Hematopoietic multipotent progenitor cell treated with erythropoietin and hydrocortisone succinate and interleukin-3 and kit ligand, for 6 days (in vitro differentiated cells): Measurements from ENCODE around the gene KLHL29.

ENCODE experiments used
- DNase-seq: peaks from one replicate; pipeline ENCODE4 v3.0.0-alpha.2; 2015

The KLHL29 gene

DNA sequence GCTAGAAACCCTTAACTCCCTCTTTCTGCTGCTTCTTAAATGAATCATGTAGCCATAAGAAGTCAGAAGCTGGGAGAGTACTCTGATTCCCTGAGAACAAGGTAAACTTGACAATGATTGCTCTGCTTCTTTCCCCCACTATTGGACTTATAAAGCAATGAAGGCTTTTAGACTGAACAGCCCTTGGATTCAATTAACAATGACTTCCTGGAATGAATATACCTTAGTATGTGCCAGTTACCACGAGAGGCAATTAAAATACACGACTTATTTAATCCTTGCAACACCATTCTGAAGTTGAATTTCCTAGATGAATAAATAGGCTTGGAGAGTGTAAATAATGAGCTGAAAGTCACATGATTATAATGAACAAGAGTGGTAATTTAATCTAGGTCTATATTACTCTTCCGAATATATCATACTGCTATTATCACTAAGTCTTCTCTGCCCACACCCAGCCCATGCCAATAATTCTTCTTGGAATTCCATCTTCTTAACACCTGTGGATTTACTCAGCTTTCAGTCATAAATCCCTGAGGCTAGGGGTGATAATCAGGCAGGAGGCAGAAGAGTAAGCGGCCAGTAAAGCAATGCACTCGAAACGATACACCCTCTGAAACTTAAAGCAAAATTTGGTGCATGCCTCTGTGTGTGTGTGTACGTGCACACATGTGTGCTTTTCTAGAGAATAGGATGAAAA lies 371.8 kb downstream of the KLHL29 start:
- DNase-seq, result no peak

DNA sequence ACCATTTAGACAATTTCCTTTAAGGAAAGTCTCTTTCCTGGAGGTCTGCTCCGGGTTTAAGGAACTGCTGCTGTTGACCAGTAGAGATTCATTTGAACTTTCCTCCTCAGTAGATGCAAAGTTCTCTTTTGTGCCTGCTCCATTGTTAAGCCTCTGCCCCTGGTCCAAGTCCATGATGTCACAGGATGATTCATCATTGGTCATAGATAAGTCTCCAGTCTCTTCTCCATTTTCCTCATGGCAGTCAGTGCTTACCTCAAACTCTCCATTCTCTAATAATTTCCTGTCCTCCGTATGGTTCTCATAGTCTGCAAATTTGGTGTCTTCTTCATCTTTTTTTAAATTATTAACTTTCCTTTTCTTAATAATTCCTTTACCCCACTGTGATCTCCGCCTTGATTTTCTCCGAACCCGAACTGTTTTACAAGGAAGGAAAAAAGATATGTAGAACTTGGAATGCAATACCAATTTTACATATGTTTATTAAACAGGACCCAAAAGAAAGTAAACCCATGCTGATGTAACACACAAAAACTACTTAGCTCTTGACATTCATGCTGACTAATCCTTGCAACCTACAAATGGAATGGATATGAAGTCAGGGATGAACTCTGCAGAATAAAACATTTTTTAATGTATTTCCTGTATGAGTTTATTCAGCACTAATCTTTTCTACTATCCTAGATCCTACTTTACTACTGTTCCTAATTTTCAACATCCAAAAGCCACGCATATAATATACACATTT lies 372.9 kb downstream of the KLHL29 start:
- no peak for DNase-seq
